Breast epithelium (tissue), 4 donors: ENCODE measurements around the gene CFAP20DC. TPM values are rescaled to one million over a fixed set of nuclear protein-coding genes. Genes with fewer than 3 reads are reported as not detected.

Experiments used
- DNase-seq, 2 donors: peaks; one replicate each; pipeline ENCODE4 v3.0.0-alpha.2; 2019; ENCODE audit warnings: low spot score in 2 of 2
- H3K27ac ChIP-seq, 2 donors: fragments of 200-600 bp; sonication (generic) in 1 of 2; one replicate each; pipeline ENCODE4 v1.5.1; 2016 to 2019; ENCODE audit warnings: mild to moderate bottlenecking in 1 of 2
- H3K27me3 ChIP-seq, 2 donors: fragments of 200-600 bp; sonication (generic) in 1 of 2; one replicate each; pipeline versions ENCODE4 v1.5.1 to v1.6.0; 2017 to 2019; ENCODE audit warnings: control low read depth in 1 of 2, mild to moderate bottlenecking in 1 of 2
- H3K36me3 ChIP-seq: fragments of 200-600 bp; one replicate; pipeline ENCODE4 v1.5.1; 2019
- H3K4me1 ChIP-seq, 2 donors: fragments of 200-600 bp; sonication (generic); one replicate each; pipeline ENCODE4 v1.5.1; 2016 to 2019; ENCODE audit warnings: control low read depth in 1 of 2
- H3K4me3 ChIP-seq, 3 donors: fragments of 200-600 bp; sonication (generic); 1 replicate in 2 of 3; 2 replicates in 1 of 3; pipeline ENCODE4 v1.5.1; 2016 to 2019; ENCODE audit warnings: mild to moderate bottlenecking in 3 of 3, moderate library complexity in 2 of 3
- H3K9me3 ChIP-seq, 2 donors: fragments of 200-600 bp; sonication (generic) in 1 of 2; one replicate each; pipeline ENCODE4 v1.5.1; 2016 to 2019; ENCODE audit warnings: control low read depth in 1 of 2
- POLR2A ChIP-seq: fragments of 450-650 bp; IDR thresholded peaks from one replicate; pipeline ENCODE4 v1.6.1; 2016; ENCODE audit warnings: antibody characterized with exemption, mild to moderate bottlenecking, moderate library complexity
- POLR2AphosphoS5 ChIP-seq, 3 donors: sonication (generic); formaldehyde crosslinking; IDR thresholded peaks; one replicate each; pipeline ENCODE4 v1.6.1; 2017; ENCODE audit warnings: antibody characterized with exemption in 3 of 3
- intact Hi-C: fragments of 100-400 bp; cut with DNase I; formaldehyde crosslinking; loops from one replicate; pipeline ENCODE4 v1.15.1; 2023; ENCODE audit warnings: low total_unique reads
- total RNA-seq, 3 donors: library from RNA; depleted of rRNA; stranded (reverse); fragments of >200 nt; gene quantifications; one replicate each; pipeline ENCODE4 v1.1.0, GENCODE V29; 2016
- TF ChIP-seq, protein P1 (sequence below), 3 donors: fragments of 450-650 bp; IDR thresholded peaks; one replicate each; pipeline ENCODE4 v1.5.1; 2016 to 2017; ENCODE audit warnings: antibody characterized with exemption in 3 of 3, mild to moderate bottlenecking in 3 of 3, moderate library complexity in 3 of 3

CFAP20DC gene
- total RNA-seq, 3 donors from 2014 or later, result 0.44 to 3.3 (median 2.4) TPM

- DNase-seq, result no peak
- Histone ChIP-seq H3K36me3 (no peaks in the 10 kb centered on the region), H3K9me3 (no peaks in the 10 kb centered on the region), H3K4me3 (no peak overlapping the region), H3K27ac (no peak overlapping the region), H3K27me3 (no peaks in the 10 kb centered on the region), H3K4me1 (no peaks in the 10 kb centered on the region)
- intact Hi-C loops, result no loop called here
- no peak for TF ChIP-seq POLR2AphosphoS5 (IDR thresholded peaks at IDR 0.05)
- TF ChIP-seq, protein P1, sequence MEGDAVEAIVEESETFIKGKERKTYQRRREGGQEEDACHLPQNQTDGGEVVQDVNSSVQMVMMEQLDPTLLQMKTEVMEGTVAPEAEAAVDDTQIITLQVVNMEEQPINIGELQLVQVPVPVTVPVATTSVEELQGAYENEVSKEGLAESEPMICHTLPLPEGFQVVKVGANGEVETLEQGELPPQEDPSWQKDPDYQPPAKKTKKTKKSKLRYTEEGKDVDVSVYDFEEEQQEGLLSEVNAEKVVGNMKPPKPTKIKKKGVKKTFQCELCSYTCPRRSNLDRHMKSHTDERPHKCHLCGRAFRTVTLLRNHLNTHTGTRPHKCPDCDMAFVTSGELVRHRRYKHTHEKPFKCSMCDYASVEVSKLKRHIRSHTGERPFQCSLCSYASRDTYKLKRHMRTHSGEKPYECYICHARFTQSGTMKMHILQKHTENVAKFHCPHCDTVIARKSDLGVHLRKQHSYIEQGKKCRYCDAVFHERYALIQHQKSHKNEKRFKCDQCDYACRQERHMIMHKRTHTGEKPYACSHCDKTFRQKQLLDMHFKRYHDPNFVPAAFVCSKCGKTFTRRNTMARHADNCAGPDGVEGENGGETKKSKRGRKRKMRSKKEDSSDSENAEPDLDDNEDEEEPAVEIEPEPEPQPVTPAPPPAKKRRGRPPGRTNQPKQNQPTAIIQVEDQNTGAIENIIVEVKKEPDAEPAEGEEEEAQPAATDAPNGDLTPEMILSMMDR (IDR thresholded peaks at IDR 0.05), result no peak
- no peak for TF ChIP-seq POLR2A
These were observed 24.9 kb upstream of the CFAP20DC start for GRCh38 chr3:59074764-59075163.

- Histone ChIP-seq H3K27me3 (no peaks in the 10 kb centered on the region), H3K4me3 (no peak overlapping the region), H3K27ac (no peak overlapping the region), H3K36me3 (no peaks in the 10 kb centered on the region), H3K9me3 (no peaks in the 10 kb centered on the region), H3K4me1 (no peaks in the 10 kb centered on the region)
- intact Hi-C loops, result no loop called here
- DNase-seq, result no peak
- TF ChIP-seq POLR2AphosphoS5 (IDR thresholded peaks at IDR 0.05) (no peak), POLR2A (no peak)
- TF ChIP-seq, protein P1 (IDR thresholded peaks at IDR 0.05), result no peak
These were observed 22.9 kb upstream of the CFAP20DC start for GRCh38 chr3:59072681-59073080.

- H3K27ac ChIP-seq, result no peak overlapping the region
- no peaks in the 10 kb centered on the region for H3K4me1 ChIP-seq
- H3K9me3 ChIP-seq, result no peaks in the 10 kb centered on the region
- intact Hi-C loops, result no loop called here
- H3K27me3 ChIP-seq, result no peaks in the 10 kb centered on the region
- no peaks in the 10 kb centered on the region for H3K36me3 ChIP-seq
- TF ChIP-seq POLR2A (no peak), POLR2AphosphoS5 (IDR thresholded peaks at IDR 0.05) (no peak)
- TF ChIP-seq, protein P1 (IDR thresholded peaks at IDR 0.05), result no peak
- DNase-seq, result no peak
- no peak overlapping the region for H3K4me3 ChIP-seq
These were observed 20.0 kb upstream of the CFAP20DC start for GRCh38 chr3:59069838-59070237.

- Histone ChIP-seq H3K9me3 (peaks cover 0 to 7% of the 10 kb centered on the region in 2 donors), H3K4me1 (no peaks in the 10 kb centered on the region), H3K4me3 (no peak overlapping the region), H3K36me3 (no peaks in the 10 kb centered on the region), H3K27me3 (no peaks in the 10 kb centered on the region), H3K27ac (no peak overlapping the region)
- no peak for DNase-seq
- TF ChIP-seq, protein P1 (IDR thresholded peaks at IDR 0.05), result no peak
- TF ChIP-seq POLR2A (no peak), POLR2AphosphoS5 (IDR thresholded peaks at IDR 0.05) (no peak)
- intact Hi-C loops, result no loop called here
These were observed 15.4 kb upstream of the CFAP20DC start for GRCh38 chr3:59065240-59065639.

- no peak for TF ChIP-seq POLR2A
- no peak for TF ChIP-seq POLR2AphosphoS5 (IDR thresholded peaks at IDR 0.05)
- TF ChIP-seq, protein P1 (IDR thresholded peaks at IDR 0.05), result no peak
- Histone ChIP-seq H3K9me3 (peaks cover 0 to 7% of the 10 kb centered on the region in 2 donors), H3K4me1 (no peaks in the 10 kb centered on the region), H3K36me3 (no peaks in the 10 kb centered on the region), H3K27me3 (no peaks in the 10 kb centered on the region), H3K4me3 (no peak overlapping the region), H3K27ac (no peak overlapping the region)
- DNase-seq, result no peak
- intact Hi-C loops, result no loop called here
These were observed 14.9 kb upstream of the CFAP20DC start for GRCh38 chr3:59064728-59065127.
